GM13976 (cell line): ENCODE results near the gene TRABD2B.

Source experiments
- DNase-seq: peaks from one replicate; pipeline ENCODE4 v3.0.0; 2012; ENCODE audit warnings: low spot score
- in situ Hi-C: fragments of 300-500 bp; cut with MboI; formaldehyde crosslinking; loops from one replicate; pipeline ENCODE4 v1.12.0; 2022; ENCODE audit warnings: low sequenced_read_pairs, mixed read lengths, inconsistent platforms; ENCODE audit not compliant: unreplicated experiment
- TF ChIP-seq, protein P1 (sequence below): IDR thresholded peaks from 2 replicates; pipeline ENCODE4 v1.5.1; 2012; ENCODE audit warnings: borderline replicate concordance, mild to moderate bottlenecking; ENCODE audit not compliant: insufficient read depth; ENCODE audit errors: extremely low read depth, missing control alignments, control extremely low read depth

The TRABD2B gene

DNA sequence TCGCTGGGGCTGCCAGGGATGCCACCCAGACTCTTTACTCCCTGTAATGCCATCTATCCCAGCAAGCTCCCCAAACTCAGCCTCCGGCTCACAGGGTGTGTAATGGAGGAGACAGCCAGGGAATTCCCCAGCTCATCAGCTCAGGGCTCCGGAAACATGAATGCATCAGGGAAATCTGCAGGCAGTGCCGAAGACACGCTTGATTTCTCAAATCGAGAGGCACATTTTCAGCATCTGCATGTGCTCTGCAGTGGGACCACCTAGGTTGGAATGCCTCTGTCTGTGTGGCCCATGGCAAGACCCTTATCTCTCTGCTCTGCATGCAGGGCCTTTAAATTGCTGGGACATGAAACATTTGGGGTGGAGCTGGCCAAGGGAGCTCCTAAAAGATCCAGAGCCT is 170.1 kb downstream of the TRABD2B start:
- DNase-seq: no peak
- TF ChIP-seq, protein P1, sequence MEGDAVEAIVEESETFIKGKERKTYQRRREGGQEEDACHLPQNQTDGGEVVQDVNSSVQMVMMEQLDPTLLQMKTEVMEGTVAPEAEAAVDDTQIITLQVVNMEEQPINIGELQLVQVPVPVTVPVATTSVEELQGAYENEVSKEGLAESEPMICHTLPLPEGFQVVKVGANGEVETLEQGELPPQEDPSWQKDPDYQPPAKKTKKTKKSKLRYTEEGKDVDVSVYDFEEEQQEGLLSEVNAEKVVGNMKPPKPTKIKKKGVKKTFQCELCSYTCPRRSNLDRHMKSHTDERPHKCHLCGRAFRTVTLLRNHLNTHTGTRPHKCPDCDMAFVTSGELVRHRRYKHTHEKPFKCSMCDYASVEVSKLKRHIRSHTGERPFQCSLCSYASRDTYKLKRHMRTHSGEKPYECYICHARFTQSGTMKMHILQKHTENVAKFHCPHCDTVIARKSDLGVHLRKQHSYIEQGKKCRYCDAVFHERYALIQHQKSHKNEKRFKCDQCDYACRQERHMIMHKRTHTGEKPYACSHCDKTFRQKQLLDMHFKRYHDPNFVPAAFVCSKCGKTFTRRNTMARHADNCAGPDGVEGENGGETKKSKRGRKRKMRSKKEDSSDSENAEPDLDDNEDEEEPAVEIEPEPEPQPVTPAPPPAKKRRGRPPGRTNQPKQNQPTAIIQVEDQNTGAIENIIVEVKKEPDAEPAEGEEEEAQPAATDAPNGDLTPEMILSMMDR: no peak
- in situ Hi-C loops: no loop called here

DNA sequence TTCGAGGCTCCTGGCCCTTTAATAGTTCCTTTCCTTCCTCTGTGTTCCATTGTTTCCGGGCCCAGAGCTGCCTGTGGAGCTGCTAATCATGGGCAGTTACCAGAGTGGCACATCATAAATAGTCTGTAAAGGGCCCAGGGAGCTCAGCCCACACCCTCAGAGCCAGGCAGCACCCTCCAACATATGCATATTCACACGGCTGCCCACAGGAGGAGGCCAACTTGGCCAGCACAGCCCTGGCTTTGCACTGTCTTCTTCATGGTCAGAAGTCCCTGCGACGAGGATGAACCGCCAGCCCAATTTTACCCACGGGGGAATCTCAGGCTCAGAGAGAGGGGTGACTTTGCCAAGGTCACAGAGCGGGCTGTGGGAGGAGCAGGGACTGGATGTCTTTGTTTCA is 172.5 kb downstream of the TRABD2B start:
- DNase-seq: no peak

DNA sequence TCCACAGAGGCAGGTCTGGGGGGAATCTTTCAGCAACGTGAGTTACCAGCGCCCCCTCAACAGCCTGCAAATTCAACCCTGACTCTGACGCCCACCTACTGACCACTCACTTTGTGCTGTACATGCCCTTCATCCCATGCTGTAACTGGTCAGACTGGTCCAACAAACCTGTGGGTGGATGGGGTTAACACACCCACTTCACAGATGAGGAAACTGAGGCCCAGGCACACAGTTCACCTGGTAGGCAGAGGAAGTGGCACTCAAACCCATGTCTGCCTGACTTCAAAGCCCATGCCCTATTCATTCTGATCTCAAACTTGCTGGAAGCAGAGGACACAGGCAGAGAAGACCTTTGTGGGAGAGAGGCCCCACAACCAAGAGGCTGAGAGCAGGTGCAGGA is 172.9 kb downstream of the TRABD2B start:
- no peak for DNase-seq
- TF ChIP-seq, protein P1: no peak
- in situ Hi-C loops: no loop called here

More for the DNA sequence above, 172.5 kb downstream of the TRABD2B start:
- TF ChIP-seq, protein P1: no peak
- in situ Hi-C loops: no loop called here

DNA sequence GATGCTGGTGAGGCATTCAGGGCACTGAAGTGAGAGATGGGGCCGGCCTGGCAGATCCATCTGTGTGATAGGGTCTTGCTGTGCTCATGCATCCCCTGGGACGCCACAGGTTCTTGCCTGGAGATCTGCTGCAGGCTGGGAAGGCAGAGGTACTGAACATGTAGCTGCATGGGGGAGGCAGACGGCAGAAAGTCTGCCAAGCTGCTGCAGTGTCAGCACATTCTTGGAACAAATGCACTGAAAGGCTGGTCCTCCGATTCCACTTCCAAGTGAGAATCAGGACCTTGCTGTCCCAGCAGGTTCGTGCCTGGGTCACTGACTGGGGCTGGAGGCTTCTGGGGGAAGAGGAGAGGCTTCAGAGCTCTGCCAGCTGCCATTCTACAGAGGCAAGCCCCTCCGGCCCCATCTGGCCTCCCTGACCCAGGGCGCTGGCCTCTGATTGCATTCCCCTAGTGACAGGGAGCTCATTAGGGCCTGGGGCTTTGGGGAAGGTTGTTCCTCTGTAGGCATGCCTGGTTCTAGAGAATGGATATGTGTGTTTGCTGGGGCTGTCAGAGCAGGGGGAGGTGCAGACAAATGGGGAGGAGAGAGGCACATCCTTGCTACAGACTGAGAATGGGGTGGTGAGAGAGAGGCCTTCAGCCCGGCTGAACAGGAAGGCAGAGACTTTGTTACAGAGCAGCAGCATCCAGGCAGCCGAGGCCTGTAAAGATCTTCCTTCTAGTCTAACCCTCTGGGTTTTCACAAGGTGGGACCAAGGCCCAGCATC is 174.0 kb downstream of the TRABD2B start:
- TF ChIP-seq, protein P1: no peak
- DNase-seq: no peak
- in situ Hi-C loops: no loop called here

DNA sequence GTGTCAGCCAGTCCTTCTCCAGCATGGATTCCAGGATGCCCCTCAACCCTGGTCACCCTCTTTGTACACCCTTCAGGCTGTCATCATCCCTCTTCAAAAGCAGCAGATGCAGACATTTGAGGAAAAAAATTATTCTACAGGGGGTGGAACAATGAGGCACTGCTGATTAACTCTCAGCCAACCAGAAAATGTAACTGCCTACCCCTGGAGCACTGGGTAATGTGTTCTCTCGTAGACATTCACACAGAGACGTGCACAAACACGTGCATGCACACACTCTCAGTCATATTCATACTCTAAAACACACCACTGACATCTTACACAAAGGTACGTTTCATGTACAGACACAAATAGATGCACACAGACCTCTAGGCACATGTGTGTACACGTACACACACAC is 175.4 kb downstream of the TRABD2B start:
- no peak for DNase-seq
- TF ChIP-seq, protein P1: no peak
- in situ Hi-C loops: no loop called here

DNA sequence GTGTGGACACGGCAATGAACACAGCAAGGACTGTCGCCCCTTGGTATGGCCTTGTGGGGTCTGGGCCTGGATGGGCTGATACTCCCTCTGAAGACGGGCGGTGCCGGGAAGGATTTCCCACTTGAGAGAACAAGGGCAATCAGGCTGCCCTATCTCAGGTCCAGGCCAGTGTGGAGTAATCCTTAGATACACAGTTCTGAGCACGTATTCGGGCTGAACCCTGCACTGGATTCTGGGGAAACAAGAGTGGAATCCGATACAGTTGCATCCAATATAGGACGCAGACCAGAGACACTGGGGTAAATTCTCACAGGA is 177.7 kb downstream of the TRABD2B start:
- in situ Hi-C loops: no loop called here
- no peak for DNase-seq
- TF ChIP-seq, protein P1: no peak
